GM12878 (cell line): ENCODE results near the gene TSPAN31. TPM values are rescaled to one million over a fixed set of nuclear protein-coding genes. Genes with fewer than 3 reads are reported as not detected.

Experiments used
- ATAC-seq: fragments of 200-7000 bp; cut with Tn5 transposase; 3 replicates; pipeline ENCODE4 v1.9.1; 2020; ENCODE audit warnings: mild to moderate bottlenecking, moderate library complexity
- BruUV-seq: library from RNA; stranded (reverse); fragments of 400-500 nt; replicated peaks from 2 replicates; lab custom pipeline; 2021; lab: Mats Ljungman, UMichigan
- CTCF ChIA-PET: fragments of 300-600 bp; sonication (Branson Sonifier 250); formaldehyde crosslinking; extraction: SDS; loops from one replicate; lab custom pipeline; 2021; ENCODE audit warnings: inconsistent platforms; lab: Yijun Ruan, JAX
- POLR2A ChIA-PET: fragments of 350-600 bp; formaldehyde crosslinking; extraction: SDS; loops from one replicate; lab custom pipeline; 2021; ENCODE audit warnings: inconsistent platforms; lab: Charles Lee
- RAD21 ChIA-PET: fragments of 300-600 bp; sonication (Branson Sonifier 250); formaldehyde crosslinking; loops from one replicate; lab custom pipeline; 2023; ENCODE audit warnings: antibody characterized with exemption; ENCODE audit not compliant: unreplicated experiment; lab: Charles Lee
- SMC1A ChIA-PET: fragments of 300-600 bp; sonication (Branson Sonifier 250); formaldehyde crosslinking; loops from one replicate; lab custom pipeline; 2023; ENCODE audit not compliant: unreplicated experiment, uncharacterized antibody; lab: Charles Lee
- DNase-seq: peaks from one replicate; pipeline ENCODE4 v3.0.0-alpha.2; 2011; ENCODE audit warnings: low read depth, low spot score
- FAIRE-seq: peaks from 3 replicates; lab custom pipeline; 2011; peaks lifted over from hg19 to GRCh38; lab: Jason Lieb, UNC
- H2AFZ ChIP-seq: 2 replicates; pipeline ENCODE4 v1.6.0; 2011; ENCODE audit warnings: low read depth, low read length, control low read depth; ENCODE audit not compliant: control insufficient read depth
- H3K27ac ChIP-seq: 2 replicates; pipeline ENCODE4 v1.5.1; 2011; ENCODE audit warnings: control low read depth; ENCODE audit not compliant: control insufficient read depth, insufficient read depth
- H3K27me3 ChIP-seq, 2 experiments: replicated peaks in 1 of 2; 2 replicates each; pipeline versions ENCODE4 v1.6.0 to v1.6.1; 2011; ENCODE audit warnings: low read length in 1 of 2; ENCODE audit not compliant: control insufficient read depth in 2 of 2, insufficient read depth in 2 of 2
- H3K36me3 ChIP-seq, 2 experiments: 2 replicates each; pipeline ENCODE4 v1.5.1; 2011; ENCODE audit warnings: low read length in 1 of 2; ENCODE audit not compliant: control insufficient read depth in 2 of 2, insufficient read depth in 2 of 2
- H3K4me1 ChIP-seq: 2 replicates; pipeline ENCODE4 v1.6.1; 2011; ENCODE audit warnings: mild to moderate bottlenecking, low read length, moderate library complexity, mixed read lengths; ENCODE audit not compliant: control insufficient read depth, insufficient read depth
- H3K4me2 ChIP-seq: 2 replicates; pipeline ENCODE4 v1.6.0; 2011; ENCODE audit warnings: control low read depth; ENCODE audit not compliant: control insufficient read depth, insufficient read depth
- H3K4me3 ChIP-seq: fragments of 200-600 bp; sonication (generic); 2 replicates; pipeline ENCODE4 v1.5.1; 2016
- H3K79me2 ChIP-seq: 2 replicates; pipeline ENCODE4 v1.6.0; 2011; ENCODE audit warnings: low read length; ENCODE audit not compliant: control insufficient read depth, insufficient read depth
- H3K9ac ChIP-seq: 2 replicates; pipeline ENCODE4 v1.8.0; 2011; ENCODE audit warnings: low read length, control low read depth, mixed read lengths; ENCODE audit not compliant: control insufficient read depth, insufficient read depth
- H3K9me3 ChIP-seq: replicated peaks from 3 replicates; pipeline ENCODE4 v1.5.1; 2011; ENCODE audit warnings: mild to moderate bottlenecking, low read length; ENCODE audit not compliant: control insufficient read depth, insufficient read depth
- H4K20me1 ChIP-seq: 2 replicates; pipeline ENCODE4 v1.6.0; 2011; ENCODE audit not compliant: control insufficient read depth, insufficient read depth
- EP300 ChIP-seq, 2 experiments: fragments of 150-350 bp in 1 of 2; IDR thresholded peaks; 2 replicates each; pipeline ENCODE4 v1.6.1; 2011 to 2012; ENCODE audit warnings: low read depth in 2 of 2, low read length in 2 of 2, borderline replicate concordance in 1 of 2, improper control_type of control experiment in 1 of 2, inconsistent platforms in 1 of 2; ENCODE audit not compliant: control insufficient read depth in 1 of 2
- EZH2 ChIP-seq: IDR thresholded peaks from 2 replicates; pipeline ENCODE4 v1.6.1; 2012; ENCODE audit warnings: low read depth, mild to moderate bottlenecking, control low read depth, inconsistent platforms, low read length, borderline replicate concordance; ENCODE audit not compliant: control insufficient read depth
- POLR2AphosphoS5 ChIP-seq: IDR thresholded peaks from 2 replicates; pipeline ENCODE4 v1.6.1; 2011; ENCODE audit warnings: mild to moderate bottlenecking, low read length, inconsistent platforms
- ZNF207 ChIP-seq: fragments of 450-650 bp; IDR thresholded peaks from 2 replicates; pipeline ENCODE4 v1.6.1; 2014; ENCODE audit warnings: antibody characterized with exemption, mild to moderate bottlenecking, borderline replicate concordance
- ZNF592 ChIP-seq: fragments of 450-650 bp; IDR thresholded peaks from 2 replicates; pipeline ENCODE4 v1.6.1; 2017; ENCODE audit warnings: mild to moderate bottlenecking, moderate library complexity
- WGBS: methylation state at CpG from one replicate; pipeline ENCODE4 v1.1.6; 2016; ENCODE audit warnings: low lambda C conversion rate; ENCODE audit not compliant: insufficient replicate concordance, insufficient coverage; ENCODE audit errors: missing lambda C conversion rate; 5-methylcytosine and 5-hydroxymethylcytosine counted together
- in situ Hi-C: fragments of 300-500 bp; cut with MboI; formaldehyde crosslinking; loops from 9 replicates; pipeline ENCODE4 v1.14.3; 2018; ENCODE audit warnings: mixed read lengths
- intact Hi-C: fragments of 100-400 bp; cut with micrococcal nuclease; formaldehyde crosslinking; loops from one replicate; pipeline ENCODE4 v1.14.2; 2022; ENCODE audit not compliant: unreplicated experiment
- polyA plus RNA-seq, 11 experiments: library from polyadenylated mRNA; depleted of rRNA in 4 of 11; unstranded in 6 of 11; stranded (reverse) in 5 of 11; fragments of >200 nt; fragmentation: Nextera tagmentation in 4 of 11; fragmentation: Illumina TruSeq in 1 of 11; extraction: Ambion mirVana in 4 of 11; extraction: Trizol in 1 of 11; gene quantifications; 1 replicate in 1 of 11; 2 replicates in 10 of 11; pipeline versions ENCODE4 v1.2.1 to v1.2.3, GENCODE V29; 2011 to 2016; ENCODE audit warnings: inconsistent platforms in 2 of 11, missing spikeins in 2 of 11, low read depth in 1 of 11
- total RNA-seq, 4 experiments: library from RNA; depleted of rRNA in 3 of 4; stranded (reverse); fragments of >200 nt in 3 of 4; fragmentation: Illumina TruSeq in 1 of 4; extraction: Trizol in 1 of 4; gene quantifications; 2 replicates each; pipeline versions ENCODE4 v1.2.1 to v1.2.3, GENCODE V29; 2013 to 2021
- TF ChIP-seq, protein P1 (sequence below): IDR thresholded peaks from 2 replicates; pipeline ENCODE4 v1.6.1; 2012; ENCODE audit warnings: low read depth, low read length, improper control_type of control experiment

The TSPAN31 gene
- total and polyA plus RNA-seq, 10 of the 15 experiments (the other 5 are each of a cell fraction or from before 2014, with no cell fraction given), result 11.8 to 32.2 (median 24.7) TPM

DNA sequence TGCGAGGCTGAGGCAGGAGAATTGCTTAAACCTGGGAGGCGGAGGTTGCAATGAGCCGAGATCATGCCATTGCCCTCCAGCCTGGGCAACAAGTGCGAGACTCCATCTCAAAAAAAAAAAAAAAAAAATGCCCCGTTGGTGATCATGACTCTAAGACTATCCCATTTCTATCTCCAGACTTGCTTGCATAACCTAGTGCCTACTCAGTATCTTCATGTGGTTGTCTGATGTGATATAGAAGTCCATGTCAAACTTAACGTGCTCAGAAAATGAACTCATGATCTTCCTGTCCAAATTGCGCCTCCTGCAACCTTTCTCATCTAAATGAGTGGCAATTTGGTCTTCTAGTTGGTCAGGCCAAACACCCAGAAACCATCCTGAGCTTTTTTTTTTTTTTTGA, 33.1 kb downstream of the TSPAN31 start (continued):
- TF ChIP-seq EP300 (IDR thresholded peaks at IDR 0.05; ENCODE audit: borderline replicate concordance in 1 of 2, control insufficient read depth in 1 of 2, low read depth in 2 of 2, low read length in 2 of 2), result no peak

DNA sequence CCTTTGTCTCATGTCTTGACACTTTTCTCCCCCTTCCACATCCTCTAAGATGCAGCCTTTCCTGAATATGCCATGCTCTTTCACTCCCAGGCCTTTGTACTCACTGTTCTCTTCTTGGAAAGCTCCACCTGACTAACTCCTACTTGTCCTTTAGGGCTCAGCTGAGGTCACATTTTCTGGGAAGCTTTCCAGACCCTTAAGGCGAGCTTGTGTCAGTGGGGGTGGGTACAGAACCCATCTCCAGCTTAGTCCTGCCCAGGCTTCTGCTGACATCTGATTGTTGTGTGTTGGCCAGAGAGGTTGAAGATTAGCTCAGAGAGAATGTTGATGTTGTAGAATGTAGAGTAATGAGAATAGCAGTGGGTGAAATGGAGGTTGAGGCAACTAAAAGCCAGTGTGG, 34.9 kb downstream of the TSPAN31 start:
- ChIA-PET RAD21 (no interaction called here), SMC1A (interaction anchor here (1.8 kb wide), 1 partner anchor 124 kb away, joined by 5 read pairs; no protein-coding TSS in a partner anchor)
- intact Hi-C loops, result no loop called here

More for the DNA sequence above, 34.9 kb downstream of the TSPAN31 start:
- no peak for FAIRE-seq
- POLR2A ChIA-PET, result no interaction called here
- H3K36me3 ChIP-seq, result no peaks in the 10 kb centered on the region
- in situ Hi-C loops, result no loop called here
- TF ChIP-seq, protein P1, sequence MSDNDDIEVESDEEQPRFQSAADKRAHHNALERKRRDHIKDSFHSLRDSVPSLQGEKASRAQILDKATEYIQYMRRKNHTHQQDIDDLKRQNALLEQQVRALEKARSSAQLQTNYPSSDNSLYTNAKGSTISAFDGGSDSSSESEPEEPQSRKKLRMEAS, result no peak
- TF ChIP-seq ZNF207 (no peak), EZH2 (no peak), POLR2AphosphoS5 (no peak), ZNF592 (no peak)
- TF ChIP-seq, all 136 proteins: peak for 0
- no peak overlapping the region for H3K27ac ChIP-seq
- no peak overlapping the region for H3K9ac ChIP-seq
- DNase-seq (no peak), ATAC-seq (no peak)
- H2AFZ ChIP-seq, result no peak overlapping the region
- no peak overlapping the region for H3K4me2 ChIP-seq
- H3K79me2 ChIP-seq, result peaks cover 15% of the 10 kb centered on the region
- H3K9me3 ChIP-seq, result no peaks in the 10 kb centered on the region
- H3K4me3 ChIP-seq, result no peak overlapping the region
- H4K20me1 ChIP-seq, result no peaks in the 10 kb centered on the region
- peaks cover 8% of the 10 kb centered on the region; the same call in 1 of the 2 replicates for H3K4me1 ChIP-seq
- CTCF ChIA-PET, result interaction anchor here (0.6 to 1.9 kb wide), 6 partner anchors 20 to 115 kb away, joined by 3 to 13 read pairs (median 4); no protein-coding TSS in a partner anchor
- no TSS peak for BruUV-seq
- WGBS, result 56% methylated on average over 1 of the region's 1 CpG
- no peaks in the 10 kb centered on the region for H3K27me3 ChIP-seq
